Femur (tissue), 1 donor: ENCODE results near the gene COL4A1.
"Not testable (repeated sequence)": the region's sequence is repeated elsewhere in the genome, so short reads cannot be mapped to it uniquely, and the experiment has no call there.

Experiments used
- DNase-seq: peaks from one replicate; pipeline ENCODE4 v3.0.0-alpha.2; 2017

The COL4A1 gene

DNA sequence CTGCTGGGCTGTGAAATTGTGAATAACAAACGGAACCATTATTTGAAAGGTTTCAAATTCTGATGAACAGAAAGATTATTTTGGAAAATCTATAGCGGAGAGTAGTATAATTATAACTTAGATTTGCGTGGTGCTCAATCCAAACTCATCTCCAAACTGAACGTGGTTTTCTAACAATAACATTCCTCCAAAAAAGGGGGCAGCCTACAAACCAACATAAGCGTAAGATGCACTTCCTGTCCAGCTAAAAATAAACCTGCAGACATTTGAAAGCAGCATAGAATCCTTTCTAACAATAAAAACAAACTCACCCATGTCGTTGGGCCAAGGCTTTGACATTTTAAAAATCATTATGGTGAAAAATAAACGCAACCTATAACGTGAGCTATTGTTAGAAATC is 178.4 kb downstream of the COL4A1 start:
- no peak for DNase-seq

DNA sequence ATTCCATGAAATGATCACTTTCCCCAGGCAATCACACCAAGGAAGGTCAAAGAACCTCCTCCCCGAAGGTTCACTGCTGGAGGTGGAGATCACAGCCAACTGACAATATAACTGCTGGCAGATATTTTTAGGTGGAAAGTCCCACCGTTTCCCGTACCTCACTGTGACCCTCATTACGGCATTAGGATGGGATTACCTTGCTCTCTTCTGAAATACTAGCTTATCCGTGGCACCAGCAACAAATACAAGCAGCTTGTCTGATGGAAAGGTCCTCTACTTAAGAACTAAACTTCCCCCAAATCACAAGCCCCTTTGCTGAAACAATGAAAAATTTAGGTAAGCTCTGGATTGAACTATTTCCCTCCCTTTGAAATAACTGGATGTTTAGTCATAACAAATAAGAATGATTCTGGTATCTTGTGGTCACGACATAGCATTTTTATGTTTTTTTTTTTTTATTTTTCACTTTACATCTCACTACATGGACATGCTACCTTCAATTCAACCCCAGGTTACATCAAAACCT is 178.9 kb downstream of the COL4A1 start:
- DNase-seq: no peak

DNA sequence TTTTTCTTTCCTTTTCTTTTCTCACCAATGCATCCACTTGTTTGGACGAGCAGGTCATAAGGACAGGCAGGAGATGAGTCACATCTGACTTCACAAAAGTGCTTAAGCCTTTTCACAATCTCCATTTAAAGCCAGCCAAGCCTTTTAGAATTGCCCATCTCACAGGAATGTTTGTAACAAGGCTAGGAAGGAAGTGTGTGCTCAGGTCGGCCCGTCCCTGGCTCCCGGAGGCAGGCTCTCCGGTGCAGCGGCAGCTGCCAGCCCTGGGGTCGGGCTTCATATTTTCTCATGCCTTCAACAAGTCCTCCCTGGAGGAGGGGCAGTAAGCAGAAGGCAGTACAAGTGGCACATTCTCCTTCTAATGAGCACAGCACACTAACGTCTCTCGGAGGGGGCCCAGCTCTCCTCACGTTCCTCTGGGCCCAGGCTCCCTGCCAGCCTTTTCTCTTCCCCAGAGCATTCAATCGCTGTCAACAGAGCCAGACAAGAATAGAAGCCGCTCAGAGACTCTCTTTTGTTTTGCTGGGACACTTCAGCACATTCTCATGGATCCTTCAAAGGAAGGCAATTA is 180.5 kb downstream of the COL4A1 start:
- DNase-seq: peak; percentile 71

DNA sequence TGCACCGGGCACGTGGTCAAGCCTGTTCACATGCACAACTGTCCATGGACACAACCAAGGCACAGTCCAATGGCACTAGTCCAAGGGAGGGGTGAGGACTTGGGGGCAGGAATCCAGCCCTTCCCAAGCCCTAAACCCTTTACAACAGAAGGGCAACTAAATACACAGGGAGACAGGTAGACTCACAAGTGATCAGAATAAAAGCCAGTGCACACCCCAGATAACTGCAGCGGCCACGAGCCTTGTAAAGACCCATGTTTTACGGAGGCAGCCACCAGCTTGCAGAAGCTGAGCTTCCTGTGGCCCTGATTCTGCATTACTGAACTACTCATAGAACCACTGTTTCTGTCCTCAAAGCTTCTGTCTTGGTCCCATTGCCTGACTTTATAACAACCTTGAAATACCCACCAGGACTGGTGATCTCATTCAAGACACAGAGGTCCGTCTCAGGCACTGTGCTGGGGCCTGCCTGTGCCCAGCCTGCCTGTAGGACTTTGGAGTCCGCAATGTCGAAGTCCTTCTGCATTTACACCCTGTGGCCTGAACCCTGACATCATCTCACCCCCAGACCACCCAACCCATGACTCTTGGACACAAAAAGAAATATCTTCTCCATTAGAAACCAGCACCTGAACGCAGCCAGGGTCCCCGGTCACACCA is 181.2 kb downstream of the COL4A1 start:
- DNase-seq: no peak

DNA sequence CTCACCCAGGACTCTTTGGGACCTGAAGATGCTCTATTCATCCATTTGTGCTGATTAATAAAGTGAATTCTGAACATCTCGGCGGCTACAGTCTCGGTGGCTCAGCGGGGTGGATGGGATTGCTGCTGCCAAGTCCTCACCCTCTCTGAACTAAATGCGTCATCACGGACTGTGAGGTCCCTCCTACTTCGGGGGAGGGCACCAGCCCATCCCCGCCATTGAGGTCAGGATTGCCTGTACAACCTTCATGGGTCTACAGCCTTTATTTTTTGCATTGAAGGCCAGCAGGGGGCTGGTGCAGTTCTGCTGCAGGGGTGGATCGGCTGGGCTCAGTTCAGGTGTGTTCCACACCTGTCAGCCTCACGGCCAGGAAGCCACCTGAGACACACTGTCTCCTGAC is 181.8 kb downstream of the COL4A1 start:
- DNase-seq: no peak

DNA sequence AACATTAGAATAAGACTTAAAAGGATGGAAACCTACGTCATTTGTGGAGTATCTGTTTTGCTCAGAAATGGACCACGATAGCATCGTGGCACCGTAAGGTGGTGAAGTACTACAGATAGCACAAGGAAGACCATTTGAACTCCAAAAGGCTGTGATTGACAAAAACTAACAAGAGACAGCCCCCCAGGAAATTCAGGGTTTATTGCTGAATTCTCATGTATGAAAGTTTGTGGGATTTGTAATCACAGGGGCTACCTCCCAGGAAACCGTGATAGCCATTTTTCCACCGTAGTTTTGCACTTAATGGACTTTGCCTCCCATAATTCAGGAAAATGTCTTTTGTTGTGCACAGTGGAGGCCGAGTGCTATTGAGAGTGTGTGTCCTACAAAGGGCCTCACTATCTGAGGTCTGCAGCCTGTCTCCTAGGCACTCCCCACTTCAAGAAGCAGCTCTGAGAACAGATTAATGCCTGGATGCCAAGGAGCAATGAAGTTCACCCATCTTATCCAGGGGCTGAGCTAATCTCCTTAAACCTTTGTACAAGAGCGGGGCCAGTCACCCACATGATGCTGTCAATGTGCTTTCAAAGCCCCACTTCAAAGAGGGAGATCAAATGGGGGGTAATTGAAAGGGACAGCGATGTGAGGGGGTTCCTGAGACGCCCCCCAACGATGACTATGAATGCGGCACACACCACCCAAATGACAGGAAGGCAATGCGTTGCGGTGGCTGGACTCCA is 182.6 kb downstream of the COL4A1 start:
- no peak for DNase-seq

DNA sequence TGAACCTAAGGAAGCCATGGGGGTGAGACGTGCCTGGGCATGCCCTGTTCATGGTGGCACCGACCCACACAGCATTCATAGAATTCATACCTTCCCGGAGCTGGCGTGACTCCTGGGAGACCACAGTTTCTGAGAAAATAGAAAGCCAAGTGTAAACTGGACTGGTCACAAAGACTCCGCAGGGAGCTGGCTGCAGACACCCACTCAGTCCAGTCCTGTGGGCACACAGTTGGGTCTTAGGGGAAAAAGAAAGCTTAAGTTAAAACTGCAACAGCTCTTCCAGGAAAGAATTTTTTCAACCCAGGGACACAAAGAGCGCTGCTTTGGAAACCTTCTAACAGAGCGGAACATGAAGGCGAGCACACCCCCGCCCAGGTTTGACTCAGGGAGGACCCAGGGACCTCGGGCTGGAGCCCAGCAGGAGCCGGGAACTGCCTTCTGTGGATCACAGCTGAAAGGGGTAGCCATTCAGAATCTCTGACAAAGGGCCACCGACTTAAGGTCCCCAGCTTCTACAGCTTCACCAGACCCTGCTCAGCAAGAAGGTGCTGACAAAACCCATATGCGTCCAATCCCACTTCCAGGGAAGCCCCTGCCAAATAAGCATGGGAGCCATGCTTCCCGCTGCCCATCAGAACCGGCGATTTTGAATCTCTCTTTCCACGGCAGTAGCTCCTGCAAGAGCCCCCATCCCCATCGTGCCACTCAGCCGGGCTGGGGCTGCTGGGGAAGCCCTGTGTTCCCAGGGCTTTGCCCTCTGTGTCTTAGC is 183.7 kb downstream of the COL4A1 start:
- no peak for DNase-seq

DNA sequence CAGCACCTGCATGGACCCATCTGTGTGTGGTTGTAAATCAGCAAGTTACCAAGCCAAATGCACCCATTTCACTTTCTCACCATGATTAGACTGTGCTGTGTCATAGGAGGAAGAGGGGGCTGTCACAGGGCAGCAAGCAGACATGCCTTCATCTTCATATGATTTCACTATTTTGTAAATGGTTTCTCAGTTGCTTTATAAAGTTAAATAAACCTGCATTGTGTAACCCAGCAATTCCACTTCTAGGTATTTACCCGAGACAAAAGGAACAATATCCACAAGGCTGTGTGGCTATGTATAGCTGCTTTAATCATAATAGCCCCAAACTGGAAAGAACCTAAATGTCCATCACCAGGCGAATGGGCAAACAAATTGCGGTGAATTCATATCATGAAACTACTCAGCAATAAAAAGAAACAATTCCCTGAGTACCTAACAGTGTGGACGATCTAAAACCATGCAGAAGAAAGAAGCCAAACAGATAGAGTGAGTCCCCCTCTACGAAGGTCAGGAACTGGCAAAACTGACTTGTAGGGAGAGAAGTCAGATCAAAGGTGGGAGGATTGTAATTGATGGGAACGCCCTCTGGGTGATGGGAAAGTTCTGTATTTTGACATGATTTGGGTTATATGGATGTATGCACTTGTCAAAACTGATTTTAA is 185.4 kb downstream of the COL4A1 start:
- no peak for DNase-seq

DNA sequence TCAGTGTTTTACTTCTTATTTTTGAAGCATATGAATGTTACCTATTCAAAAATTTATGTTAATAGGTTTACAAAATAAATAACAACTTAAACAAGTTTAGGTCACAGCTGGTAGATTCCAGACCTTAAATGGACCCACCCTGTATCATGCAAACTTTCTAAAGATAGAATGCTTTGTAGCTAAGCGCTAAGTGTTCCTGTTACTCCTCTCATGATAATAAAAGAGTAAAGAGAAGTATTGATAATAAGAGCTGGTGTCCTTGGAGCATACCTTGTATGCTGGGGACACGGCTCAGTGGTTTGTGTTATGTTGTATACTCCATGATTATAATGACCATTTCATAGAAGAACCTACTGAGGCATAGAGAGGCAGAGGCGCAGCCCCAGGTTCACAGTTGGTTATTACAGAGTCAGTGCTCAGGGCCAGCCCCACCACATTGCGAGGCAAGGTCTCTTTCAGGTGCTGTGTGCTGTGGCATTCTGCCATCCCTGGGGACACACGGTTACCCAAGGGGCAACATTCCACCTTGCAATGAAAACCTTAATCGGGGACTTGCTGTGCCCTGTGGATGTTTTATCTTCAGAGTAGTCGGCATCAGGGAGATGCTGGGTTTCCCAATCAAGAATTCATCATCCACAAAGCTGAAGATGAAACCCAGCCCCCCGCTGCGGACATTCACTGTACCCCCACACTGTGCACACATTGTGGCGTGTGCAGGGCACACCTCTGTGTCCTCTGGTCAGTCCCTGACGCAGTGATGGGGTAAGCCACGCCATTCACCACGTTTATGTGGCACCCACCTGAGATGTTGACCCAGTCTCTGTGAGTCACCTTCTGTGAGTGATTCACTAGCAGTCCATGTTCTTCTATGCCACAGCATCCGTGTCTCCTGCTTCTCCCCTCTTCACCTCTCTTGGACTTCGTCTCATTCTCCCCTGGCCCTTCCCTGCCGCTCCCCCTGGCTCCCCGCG is 186.7 kb downstream of the COL4A1 start:
- no peak for DNase-seq

DNA sequence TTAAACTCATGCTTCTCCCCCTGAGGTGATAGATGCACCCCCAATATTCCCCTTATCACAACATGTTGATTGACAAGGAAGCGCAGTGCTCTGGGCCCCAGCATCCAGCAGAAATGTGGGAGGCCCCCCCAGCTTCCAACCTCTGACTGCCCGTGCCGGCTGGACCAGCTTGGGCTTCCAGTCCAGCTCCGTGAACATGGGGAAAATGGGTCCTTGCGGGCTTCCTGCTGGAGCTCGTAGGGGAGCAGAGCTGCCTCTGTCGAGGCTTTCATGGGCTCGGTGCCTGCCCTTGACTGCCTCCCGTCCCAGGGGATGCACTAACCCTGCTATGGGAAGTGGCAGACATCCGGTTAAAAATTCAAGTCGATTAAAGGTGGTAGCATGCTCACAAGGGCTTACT is 188.9 kb downstream of the COL4A1 start:
- DNase-seq: no peak

DNA sequence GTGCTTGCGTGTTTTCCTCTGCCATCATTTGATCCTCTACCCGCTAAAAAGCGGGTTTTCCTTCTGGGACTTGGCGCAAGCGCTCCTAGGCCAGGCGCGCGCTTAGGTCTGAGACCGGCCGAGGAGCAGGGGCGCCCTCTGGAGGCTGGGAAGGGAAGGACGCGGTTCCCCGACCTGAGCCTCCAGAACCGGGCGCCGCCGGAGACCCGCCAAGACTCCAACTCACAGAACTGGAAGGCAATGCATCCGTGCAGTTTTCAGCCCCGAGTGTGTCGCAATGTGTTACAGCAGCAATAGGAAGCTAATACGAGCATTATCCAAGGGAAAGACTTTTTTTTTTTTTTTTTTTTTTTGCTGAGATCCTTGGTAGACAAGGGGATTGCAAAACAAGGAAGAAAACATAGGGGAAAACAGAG is 190.9 kb downstream of the COL4A1 start:
- peak; percentile 73 for DNase-seq

DNA sequence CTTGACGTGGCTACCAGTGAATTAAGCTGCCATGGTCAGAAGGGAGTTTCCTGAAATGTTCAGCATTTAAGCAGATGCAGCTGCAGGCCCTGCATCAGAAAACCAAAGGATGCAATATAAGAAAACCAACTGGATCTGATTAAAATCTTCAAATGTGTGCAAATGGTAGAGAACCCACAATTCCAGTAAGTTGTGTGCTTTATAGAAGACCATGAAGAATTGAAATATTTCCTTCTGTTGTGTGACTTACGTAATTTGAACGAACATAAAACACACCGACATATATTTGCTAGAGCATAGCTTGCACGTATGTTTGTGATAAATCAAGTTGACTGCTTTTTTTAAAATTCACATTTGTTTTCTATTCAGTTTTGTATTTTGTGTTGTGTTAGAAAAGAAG is 191.4 kb downstream of the COL4A1 start:
- no peak for DNase-seq

DNA sequence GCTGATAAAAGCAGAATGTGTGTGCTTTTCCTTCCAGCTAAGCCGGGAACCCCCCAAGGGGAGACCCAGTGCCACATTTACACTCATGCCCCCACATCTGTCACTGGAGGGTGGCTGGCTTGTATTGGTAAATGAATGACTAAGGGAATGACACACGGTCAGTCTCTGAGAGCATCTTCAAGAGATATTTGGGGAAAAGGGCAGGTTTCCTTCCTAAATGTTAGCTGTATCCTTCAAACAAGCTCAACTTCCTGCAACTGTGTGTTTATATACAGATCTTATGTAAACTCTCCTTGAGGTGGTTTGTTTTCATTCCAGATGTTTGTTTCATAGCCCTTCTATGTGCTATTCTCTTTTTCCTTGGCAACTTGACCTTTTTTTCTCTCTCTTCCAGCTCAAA is 192.6 kb downstream of the COL4A1 start:
- no peak for DNase-seq

DNA sequence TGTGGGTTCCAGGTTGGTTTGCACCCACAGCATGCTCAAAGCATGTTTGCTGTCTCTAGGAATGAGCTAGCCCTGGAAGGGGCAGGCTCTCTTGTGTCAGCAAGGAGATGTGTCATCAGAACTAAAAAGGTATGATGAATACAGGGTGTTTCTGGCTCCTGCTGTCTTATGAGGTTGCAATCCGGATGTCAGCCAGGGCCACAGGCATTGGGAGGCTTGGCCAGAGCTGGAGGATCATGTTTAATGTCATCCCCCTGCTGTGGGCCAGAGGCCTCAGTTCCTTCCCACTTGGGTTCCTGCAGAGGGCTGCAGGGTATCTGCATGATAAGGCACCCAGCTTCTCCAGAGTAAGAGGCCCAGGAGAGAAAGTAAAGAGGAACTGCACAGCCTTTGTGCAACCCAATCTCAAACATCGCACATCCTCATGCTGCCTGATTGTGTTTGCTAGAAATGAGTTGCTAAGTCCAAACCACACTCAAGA is 193.6 kb downstream of the COL4A1 start:
- no peak for DNase-seq

DNA sequence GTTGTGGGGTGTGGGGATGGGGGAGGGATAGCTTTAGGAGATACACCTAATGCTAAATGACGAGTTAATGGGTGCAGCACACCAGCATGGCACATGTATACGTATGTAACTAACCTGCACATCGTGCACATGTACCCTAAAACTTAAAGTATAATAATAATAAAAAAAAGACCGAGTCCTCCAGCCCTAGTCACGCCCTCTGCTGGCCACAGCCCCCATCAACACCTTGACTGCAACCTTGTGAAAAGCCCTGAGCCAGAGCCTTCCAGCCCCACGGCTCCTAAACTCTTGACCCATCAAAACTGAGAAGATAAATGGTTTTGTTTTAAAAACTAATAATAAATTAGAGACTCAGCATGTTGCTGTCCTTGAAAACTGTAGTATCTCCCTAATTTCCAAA is 194.6 kb downstream of the COL4A1 start:
- not testable (repeated sequence) for DNase-seq

DNA sequence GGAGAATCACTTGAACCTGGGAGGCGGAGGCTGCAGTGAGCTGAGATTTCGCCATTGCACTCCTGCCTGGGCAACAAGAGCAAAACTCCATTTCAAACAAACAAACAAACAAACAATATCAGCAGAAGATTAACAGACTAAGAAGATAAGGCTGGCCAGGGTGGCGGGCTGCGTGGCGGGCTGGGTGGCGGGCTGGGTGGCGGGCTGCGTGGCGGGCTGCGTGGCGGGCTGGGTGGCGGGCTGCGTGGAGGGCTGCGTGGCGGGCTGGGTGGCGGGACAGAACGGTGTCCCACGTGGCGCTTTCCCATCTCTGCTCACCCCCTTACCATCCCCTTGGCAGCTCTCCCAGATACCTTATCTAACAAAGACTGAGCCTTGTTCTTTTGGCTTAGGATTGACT is 196.2 kb downstream of the COL4A1 start:
- no peak for DNase-seq

DNA sequence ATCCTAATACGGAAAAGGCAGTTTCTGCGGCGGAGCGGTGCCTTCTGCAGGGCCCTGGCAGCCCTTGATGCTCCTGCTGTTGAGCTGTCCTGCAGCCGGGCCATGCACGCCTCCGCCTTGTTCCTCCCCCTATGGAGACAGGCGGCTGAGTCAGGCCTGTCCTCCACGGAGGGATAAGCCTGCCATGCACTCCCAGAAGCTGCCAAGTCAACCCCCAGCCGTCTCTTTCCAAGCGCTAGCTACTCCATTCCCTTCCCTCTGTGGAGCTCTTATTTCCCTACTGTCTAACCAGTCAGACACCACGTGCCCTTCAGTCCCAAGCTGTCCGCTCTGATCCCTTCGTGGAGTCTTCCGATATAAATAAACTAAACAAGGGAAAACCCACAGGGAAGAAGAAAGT is 197.0 kb downstream of the COL4A1 start:
- peak; percentile 74 for DNase-seq

DNA sequence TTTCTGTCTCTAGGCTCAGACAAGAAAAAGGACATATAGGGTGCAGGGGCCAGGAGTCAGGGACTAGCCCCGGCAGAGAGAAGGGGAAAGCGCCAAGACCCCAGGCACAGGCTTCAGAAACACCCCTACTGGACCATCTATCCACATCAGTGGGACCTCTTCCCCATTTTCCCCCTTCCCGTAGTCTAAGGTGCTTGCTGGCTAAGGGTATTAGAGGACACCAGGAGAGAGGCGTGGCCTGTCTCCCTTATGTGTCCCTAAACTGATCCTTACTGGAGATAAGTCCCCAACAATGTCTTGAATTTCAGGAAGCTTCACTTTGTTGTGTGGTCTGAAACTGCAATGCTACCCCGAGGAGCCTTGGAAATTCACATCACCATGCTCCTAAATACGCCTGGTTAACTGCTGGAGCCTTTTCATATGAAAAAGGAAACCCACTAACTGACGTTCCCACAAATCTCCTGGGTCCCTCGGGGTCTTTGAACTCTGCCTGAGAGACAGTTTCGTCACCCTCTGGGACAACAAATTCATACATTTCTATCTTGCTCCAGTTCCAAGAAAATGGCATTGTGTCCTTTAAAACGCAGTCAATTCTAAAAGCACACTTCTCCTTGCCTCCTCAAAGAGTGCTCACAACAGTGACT is 197.7 kb downstream of the COL4A1 start:
- no peak for DNase-seq

DNA sequence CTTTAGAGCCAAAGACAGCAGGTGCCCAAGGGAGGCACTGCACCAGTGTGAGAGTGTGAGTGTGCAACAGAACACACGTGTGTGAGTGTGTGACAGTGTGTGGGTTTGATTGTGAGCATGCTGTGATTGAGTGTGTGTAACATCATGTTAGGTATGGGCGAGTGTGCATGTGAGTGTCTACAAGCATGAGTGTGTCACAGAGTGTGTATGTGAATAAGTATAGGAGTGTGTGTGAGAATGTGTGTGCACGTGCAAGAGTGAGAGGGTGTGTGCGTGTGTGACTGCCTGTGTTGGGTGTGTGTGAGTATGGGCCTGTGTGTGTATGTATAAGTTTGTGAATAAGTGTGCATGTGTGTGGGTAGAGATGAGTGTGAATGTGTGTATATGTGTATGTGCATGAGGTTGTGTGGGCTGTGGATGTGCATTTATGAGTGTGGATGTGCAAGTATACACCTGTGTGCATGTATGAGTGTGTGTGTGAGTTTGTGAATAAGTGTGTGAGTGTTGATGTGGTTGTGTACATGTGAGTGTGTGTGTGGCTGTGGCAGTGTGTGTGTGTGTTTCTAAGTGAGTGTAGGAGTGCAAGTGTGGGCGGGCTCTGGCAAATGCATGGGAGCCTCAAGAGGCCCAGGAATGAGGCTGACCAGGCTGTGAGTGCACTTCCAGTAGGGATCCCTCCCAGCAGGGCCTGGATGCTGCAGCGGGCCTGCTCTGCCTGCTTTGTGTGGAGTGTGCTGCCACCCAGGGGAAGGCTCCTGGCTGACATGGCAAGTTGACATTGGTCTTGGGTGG is 198.4 kb downstream of the COL4A1 start:
- peak; percentile 84 for DNase-seq
